DMS153 treated with DMSO at 0.1 percent for 48 hours (cell line): ENCODE results near the gene SARNP.
"Not testable (repeated sequence)": the region's sequence is repeated elsewhere in the genome, so short reads cannot be mapped to it uniquely, and the experiment has no call there.

Source experiments
- DNase-seq: peaks from one replicate; lab custom pipeline; 2025; ENCODE audit not compliant: unreplicated experiment; lab: John Stamatoyannopoulos, UW

Gene SARNP

GRCh38 chr12:55797550-55797949 lies 20.0 kb downstream of the SARNP start:
- DNase-seq = no peak

DNA sequence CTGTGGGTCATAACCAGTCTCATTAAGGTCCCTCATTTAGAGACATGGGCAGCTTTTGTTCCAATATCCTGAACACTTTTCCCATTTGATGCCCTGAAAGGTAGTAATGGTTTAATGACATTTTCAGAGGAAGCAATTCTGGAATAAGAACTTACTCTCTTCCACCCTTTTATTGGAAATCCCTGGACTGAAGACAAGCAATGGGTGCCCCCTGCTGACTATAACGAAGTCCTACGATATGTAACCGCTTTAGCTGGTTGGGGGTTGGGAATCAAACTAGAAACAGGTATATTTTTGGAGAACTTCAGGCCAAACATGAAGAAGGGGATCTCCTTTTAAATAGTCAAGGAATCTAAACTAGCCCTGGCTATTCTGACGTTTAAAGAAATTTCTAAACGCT lies 20.5 kb downstream of the SARNP start:
- DNase-seq = peak; percentile 47

DNA sequence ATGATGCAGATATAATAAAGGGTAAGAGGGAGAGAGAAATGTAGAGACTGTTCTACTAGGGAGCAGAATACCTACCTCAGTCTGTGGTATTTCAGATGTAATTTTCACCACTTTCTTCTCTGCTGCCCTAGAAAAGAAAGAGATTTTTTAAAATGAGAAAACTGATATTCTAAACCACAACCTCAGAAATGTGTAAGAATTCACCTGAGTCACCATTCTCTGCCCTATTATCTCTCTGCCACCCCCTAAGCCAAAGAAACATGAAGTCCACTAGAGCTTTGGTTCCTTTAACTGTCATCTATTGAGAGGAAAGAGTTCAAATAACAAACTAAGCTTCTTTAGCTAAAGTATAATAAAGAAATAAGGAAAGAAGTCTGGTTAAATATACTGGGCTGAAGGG lies 21.6 kb downstream of the SARNP start:
- no peak for DNase-seq

- no peak for DNase-seq
These were observed 27.6 kb downstream of the SARNP start for GRCh38 chr12:55789893-55790292.

DNA sequence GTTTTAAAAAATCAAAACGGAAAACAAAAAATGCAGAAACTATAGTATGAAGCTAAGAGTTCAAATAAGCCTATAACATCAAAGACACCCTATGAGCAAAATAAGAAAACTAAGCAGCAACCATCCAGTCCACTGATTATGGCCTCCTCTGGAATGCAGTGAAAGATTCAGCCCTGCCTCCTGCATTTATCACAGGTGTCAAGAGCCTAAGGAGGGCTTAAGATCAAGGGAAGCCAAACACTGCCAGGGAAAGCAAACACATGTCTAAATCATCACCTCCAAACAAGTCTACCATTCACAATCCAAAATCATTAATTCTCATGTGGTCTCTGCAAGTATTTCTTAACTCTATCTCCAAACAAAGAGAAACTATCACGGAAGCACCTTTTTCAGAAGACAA lies 28.4 kb downstream of the SARNP start:
- no peak for DNase-seq

- no peak for DNase-seq
These were observed 29.0 kb downstream of the SARNP start for GRCh38 chr12:55788546-55788945.

DNA sequence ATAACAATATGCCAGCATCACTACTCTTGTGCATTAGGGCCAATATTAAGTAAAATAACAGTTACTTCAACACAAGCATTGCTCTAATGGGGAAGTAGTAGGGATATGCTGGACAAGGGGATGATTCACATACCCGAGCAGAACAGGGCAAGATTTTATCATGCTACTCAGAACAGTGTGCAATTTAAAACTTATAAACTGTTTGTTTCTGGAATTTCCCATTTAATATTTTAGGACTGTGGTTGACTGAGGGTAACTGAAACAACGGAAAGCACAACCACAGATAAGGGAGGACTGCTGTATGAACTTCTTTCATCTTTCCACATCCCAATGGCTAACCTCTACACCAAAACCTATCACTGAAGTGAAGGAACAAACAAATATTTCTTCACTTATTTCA lies 36.8 kb downstream of the SARNP start:
- DNase-seq = no peak

DNA sequence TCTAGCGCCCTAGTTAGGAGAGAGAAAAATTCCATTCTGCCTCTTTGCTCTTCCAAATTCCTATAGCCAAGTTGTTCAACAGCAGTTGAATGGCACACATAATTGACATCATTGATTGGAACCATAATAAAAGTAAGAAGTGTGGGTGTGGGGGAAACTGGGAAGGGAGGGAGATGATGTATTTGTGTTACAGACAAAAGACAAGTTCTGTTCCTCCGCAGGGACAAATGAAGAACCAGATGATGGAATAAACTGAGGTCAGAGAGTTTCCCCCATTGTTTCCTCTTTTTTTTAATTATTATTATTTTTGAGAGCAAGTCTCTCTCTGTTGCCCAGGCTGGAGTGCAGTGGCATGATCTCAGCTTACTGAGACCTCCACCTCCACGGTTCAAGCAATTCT lies 39.7 kb downstream of the SARNP start:
- DNase-seq = no peak

GRCh38 chr12:55771736-55772135 lies 45.8 kb downstream of the SARNP start:
- DNase-seq = no peak

GRCh38 chr12:55767156-55767555 lies 50.4 kb downstream of the SARNP start:
- DNase-seq = no peak

DNA sequence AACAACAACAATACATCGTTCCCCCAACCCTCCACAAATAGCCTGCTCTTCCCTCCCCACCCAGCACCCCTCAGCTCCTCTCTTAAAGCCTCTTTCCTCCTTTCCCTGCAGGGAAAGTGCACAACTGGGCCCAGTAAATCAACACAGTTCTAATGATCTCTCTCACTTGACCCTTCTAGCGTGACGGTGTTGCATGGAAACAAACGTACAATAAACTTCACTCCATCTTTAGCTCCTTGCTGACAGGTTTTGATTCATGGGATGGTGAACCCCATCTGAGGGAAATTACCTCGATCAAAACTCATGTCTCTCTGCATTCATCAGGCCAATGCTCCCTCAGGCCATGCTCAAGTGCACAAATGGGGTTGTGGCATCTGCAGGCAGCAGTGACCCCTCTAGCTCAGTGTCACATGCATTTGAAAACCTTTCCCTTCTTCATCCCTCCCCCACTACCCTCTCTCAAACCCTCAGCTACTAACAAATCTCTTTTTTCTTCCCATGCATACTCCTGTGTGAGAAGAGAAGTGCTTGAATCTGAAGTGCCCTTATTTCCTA lies 51.7 kb downstream of the SARNP start:
- no peak for DNase-seq

GRCh38 chr12:55762646-55763045 lies 54.9 kb downstream of the SARNP start:
- no peak for DNase-seq

DNA sequence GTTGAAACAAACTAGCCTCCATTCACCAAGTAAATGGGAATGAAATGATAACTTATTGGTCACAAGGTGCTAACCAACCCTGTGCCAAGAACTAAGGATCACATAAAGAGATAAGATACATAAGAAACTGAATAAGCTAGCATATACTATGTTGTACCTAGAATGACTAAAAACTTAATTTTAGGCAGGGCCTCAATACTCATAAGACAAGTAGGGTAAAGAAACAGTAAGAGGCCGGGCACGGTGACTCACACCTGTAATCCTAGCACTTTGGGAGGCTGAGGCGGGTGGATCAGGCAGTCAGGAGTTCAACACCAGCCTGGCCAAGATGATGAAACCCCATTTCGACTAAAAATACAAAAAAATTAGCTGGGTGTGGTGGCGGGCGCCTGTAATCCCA lies 56.9 kb downstream of the SARNP start:
- no peak for DNase-seq

GRCh38 chr12:55758575-55758974 lies 58.9 kb downstream of the SARNP start:
- DNase-seq = not testable (repeated sequence)

- no peak for DNase-seq
These were observed 59.8 kb downstream of the SARNP start for GRCh38 chr12:55757701-55758100.

- DNase-seq = no peak
These were observed 62.3 kb downstream of the SARNP start for GRCh38 chr12:55755246-55755645.

DNA sequence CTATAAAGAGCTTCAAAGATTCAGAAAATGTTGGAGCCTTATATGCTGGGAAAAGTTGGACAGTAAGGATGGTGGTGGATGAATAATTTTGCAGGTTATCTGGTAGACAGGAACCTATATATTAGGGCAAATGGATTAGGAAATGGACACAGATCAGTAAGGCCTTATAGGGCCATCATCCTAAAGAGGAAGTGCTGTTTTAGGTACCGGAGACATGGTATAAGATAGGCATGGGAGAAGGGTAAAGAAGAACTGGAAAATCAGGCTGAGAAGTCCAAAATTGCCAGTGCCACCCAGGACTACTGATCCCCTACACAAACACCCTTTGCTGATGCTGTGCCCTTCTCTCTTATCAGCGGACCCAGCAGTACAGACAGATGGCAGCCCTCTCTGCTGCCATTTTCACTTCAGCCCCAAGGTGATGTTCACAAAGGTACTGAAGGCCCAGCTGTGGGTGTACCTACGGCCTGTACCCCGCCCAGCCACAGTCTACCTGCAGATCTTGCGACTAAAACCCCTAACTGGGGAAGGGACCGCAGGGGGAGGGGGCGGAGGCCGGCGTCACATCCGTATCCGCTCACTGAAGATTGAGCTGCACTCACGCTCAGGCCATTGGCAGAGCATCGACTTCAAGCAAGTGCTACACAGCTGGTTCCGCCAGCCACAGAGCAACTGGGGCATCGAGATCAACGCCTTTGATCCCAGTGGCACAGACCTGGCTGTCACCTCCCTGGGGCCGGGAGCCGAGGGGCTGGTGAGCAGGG lies 69.1 kb downstream of the SARNP start:
- no peak for DNase-seq

DNA sequence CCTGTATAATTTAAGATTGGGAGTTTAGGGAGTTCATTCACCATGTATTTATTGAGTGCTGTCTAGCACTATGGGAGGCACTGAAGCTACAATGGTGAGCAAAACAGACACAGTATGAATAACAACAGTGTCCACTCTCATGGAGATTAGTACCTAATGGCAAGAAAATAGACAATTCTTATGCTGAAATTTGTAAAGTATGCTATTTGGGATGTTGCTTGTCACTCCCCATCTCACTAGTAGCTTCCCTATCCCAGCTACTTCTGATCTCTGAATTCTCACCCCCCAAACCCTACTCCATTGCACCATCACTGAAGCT lies 70.7 kb downstream of the SARNP start:
- no peak for DNase-seq

GRCh38 chr12:55746174-55746912 lies 71.2 kb downstream of the SARNP start:
- no peak for DNase-seq

GRCh38 chr12:55745361-55746173 lies 72.0 kb downstream of the SARNP start:
- DNase-seq = peak; percentile 87

GRCh38 chr12:55744340-55745030 lies 73.0 kb downstream of the SARNP start:
- DNase-seq = no peak
